Mesenchymal stem cell (in vitro differentiated cells and primary cell): ENCODE measurements around the gene SCN4A.
A peak's percentile ranks its signal among the peaks of the same experiment; 100 is the strongest.
"Not testable (repeated sequence)": the region's sequence is repeated elsewhere in the genome, so short reads cannot be mapped to it uniquely, and the experiment has no call there.

ENCODE experiments used
- DNase-seq: peaks from one replicate; pipeline ENCODE4 v3.0.0-alpha.2; 2013
- H2AFZ ChIP-seq: one replicate; pipeline ENCODE4 v1.6.1; 2013; ENCODE audit warnings: low read depth, mild to moderate bottlenecking, control low read depth, inconsistent platforms, low read length, moderate library complexity
- H2AK5ac ChIP-seq: 2 replicates; pipeline ENCODE4 v1.6.1; 2013; ENCODE audit warnings: low read length, moderate library complexity, mild to moderate bottlenecking, inconsistent platforms; ENCODE audit not compliant: severe bottlenecking
- H2BK120ac ChIP-seq: one replicate; pipeline ENCODE4 v1.6.1; 2013; ENCODE audit warnings: low read depth, mild to moderate bottlenecking, inconsistent platforms, low read length, moderate library complexity
- H2BK12ac ChIP-seq, 2 experiments: one replicate each; pipeline ENCODE4 v1.6.1; 2013; ENCODE audit warnings: inconsistent platforms in 2 of 2, low read length in 2 of 2, mild to moderate bottlenecking in 2 of 2, moderate library complexity in 2 of 2, control low read depth in 1 of 2
- H2BK15ac ChIP-seq: one replicate; pipeline ENCODE4 v1.6.1; 2013; ENCODE audit warnings: mild to moderate bottlenecking, low read depth, inconsistent platforms; ENCODE audit not compliant: poor library complexity, severe bottlenecking
- H2BK5ac ChIP-seq: 2 replicates; pipeline ENCODE4 v1.6.1; 2013; ENCODE audit warnings: low read depth, mild to moderate bottlenecking, low read length, control low read depth, inconsistent platforms; ENCODE audit not compliant: poor library complexity, severe bottlenecking
- H3K14ac ChIP-seq, 2 experiments: one replicate each; pipeline ENCODE4 v1.6.1; 2013; ENCODE audit warnings: inconsistent platforms in 2 of 2, low read length in 2 of 2, control low read depth in 1 of 2, mild to moderate bottlenecking in 1 of 2, moderate library complexity in 1 of 2
- H3K18ac ChIP-seq, 2 experiments: one replicate each; pipeline ENCODE4 v1.6.1; 2013; ENCODE audit warnings: inconsistent platforms in 2 of 2, low read length in 2 of 2, control low read depth in 1 of 2, low read depth in 1 of 2, mild to moderate bottlenecking in 1 of 2
- H3K23ac ChIP-seq, 2 experiments: one replicate each; pipeline ENCODE4 v1.6.1; 2013; ENCODE audit warnings: inconsistent platforms in 2 of 2, low read length in 2 of 2, mild to moderate bottlenecking in 2 of 2, moderate library complexity in 2 of 2, control low read depth in 1 of 2
- H3K27ac ChIP-seq: 2 replicates; pipeline ENCODE4 v1.5.1; 2013; ENCODE audit warnings: mild to moderate bottlenecking, moderate library complexity, low read length, control low read depth, inconsistent platforms; ENCODE audit not compliant: poor library complexity, severe bottlenecking
- H3K27me3 ChIP-seq, 2 experiments: 2 replicates each; pipeline versions ENCODE4 v1.6.1 to v1.7.0; 2013; ENCODE audit warnings: low read length in 2 of 2, mild to moderate bottlenecking in 2 of 2, moderate library complexity in 2 of 2, control low read depth in 1 of 2, inconsistent platforms in 1 of 2; ENCODE audit not compliant: control insufficient read depth in 1 of 2, insufficient read depth in 1 of 2
- H3K36me3 ChIP-seq, 2 experiments: 2 replicates each; pipeline versions ENCODE4 v1.6.1 to v1.7.0; 2013; ENCODE audit warnings: low read length in 2 of 2, control low read depth in 1 of 2, inconsistent platforms in 1 of 2, low read depth in 1 of 2, mild to moderate bottlenecking in 1 of 2; ENCODE audit not compliant: insufficient read depth in 2 of 2, control insufficient read depth in 1 of 2
- H3K4ac ChIP-seq, 2 experiments: one replicate each; pipeline ENCODE4 v1.6.1; 2013; ENCODE audit warnings: inconsistent platforms in 2 of 2, low read length in 2 of 2, mild to moderate bottlenecking in 2 of 2, moderate library complexity in 2 of 2, control low read depth in 1 of 2, low read depth in 1 of 2
- H3K4me1 ChIP-seq: 2 replicates; pipeline ENCODE4 v1.6.1; 2013; ENCODE audit warnings: low read depth, low read length, control low read depth; ENCODE audit not compliant: control insufficient read depth, insufficient read depth
- H3K4me2 ChIP-seq: 2 replicates; pipeline ENCODE4 v1.6.1; 2013; ENCODE audit warnings: low read length, mild to moderate bottlenecking, inconsistent platforms; ENCODE audit not compliant: poor library complexity, severe bottlenecking
- H3K4me3 ChIP-seq, 2 experiments: 2 replicates each; pipeline versions ENCODE4 v1.5.1 to v1.7.0; 2013; ENCODE audit warnings: low read length in 2 of 2, mild to moderate bottlenecking in 2 of 2, control low read depth in 1 of 2, low read depth in 1 of 2; ENCODE audit not compliant: insufficient read depth in 1 of 2
- H3K79me1 ChIP-seq: replicated peaks from 2 replicates; pipeline ENCODE4 v1.6.1; 2013; ENCODE audit warnings: mild to moderate bottlenecking, control low read depth, low read length, inconsistent platforms; ENCODE audit not compliant: poor library complexity, severe bottlenecking
- H3K9ac ChIP-seq: 2 replicates; pipeline ENCODE4 v1.7.0; 2013; ENCODE audit warnings: mild to moderate bottlenecking, low read length, moderate library complexity
- H3K9me3 ChIP-seq: 2 replicates; pipeline ENCODE4 v1.7.0; 2013; ENCODE audit warnings: mild to moderate bottlenecking, low read length; ENCODE audit not compliant: control insufficient read depth
- H4K8ac ChIP-seq: one replicate; pipeline ENCODE4 v1.6.1; 2013; ENCODE audit warnings: inconsistent platforms, mild to moderate bottlenecking, low read length, moderate library complexity
- H4K91ac ChIP-seq: one replicate; pipeline ENCODE4 v1.6.1; 2013; ENCODE audit warnings: mild to moderate bottlenecking, low read length, inconsistent platforms
- WGBS: methylation state at CpG from one replicate; pipeline ENCODE4 v1.1.7; 2013; ENCODE audit warnings: mixed read lengths; 5-methylcytosine and 5-hydroxymethylcytosine counted together

SCN4A gene

GRCh38 chr17:63919311-63919723, 53.4 kb downstream of the SCN4A start:
- Histone ChIP-seq H2BK12ac (no peak overlapping the region), H3K23ac (no peak overlapping the region), H3K36me3 (no peaks in the 10 kb centered on the region), H4K8ac (no peak overlapping the region), H2BK120ac (no peak overlapping the region), H3K4ac (no peak overlapping the region), H2BK15ac (no peak overlapping the region), H3K4me1 (no peaks in the 10 kb centered on the region), H3K9ac (no peak overlapping the region), H3K79me1 (no peaks in the 10 kb centered on the region), H2AFZ (no peak overlapping the region), H2BK5ac (no peak overlapping the region), H3K9me3 (no peaks in the 10 kb centered on the region), H4K91ac (no peak overlapping the region), H3K4me3 (no peak overlapping the region), H3K4me2 (no peak overlapping the region), H3K18ac (no peak overlapping the region), H2AK5ac (no peak overlapping the region), H3K27me3 (peaks cover 32 to 43% of the 10 kb centered on the region in 2 experiments), H3K14ac (no peak overlapping the region), H3K27ac (no peak overlapping the region)
- 46% methylated on average over 8 of the region's 8 CpGs for WGBS
- peak; percentile 65 for DNase-seq

GRCh38 chr17:63918789-63919305, 53.9 kb downstream of the SCN4A start, which contains the start of gene GH1:
Gene GH1, minus strand, starts transcription at chr17:63918839. Its CDS starts 63 bp downstream, at chr17:63918776.
- not testable (repeated sequence) for H3K4ac ChIP-seq, H3K9ac ChIP-seq, H4K91ac ChIP-seq, H3K4me1 ChIP-seq, H3K4me2 ChIP-seq, H4K8ac ChIP-seq, H2BK15ac ChIP-seq, H3K23ac ChIP-seq, H3K14ac ChIP-seq, DNase-seq, H3K18ac ChIP-seq, H3K4me3 ChIP-seq, H3K79me1 ChIP-seq, H2AFZ ChIP-seq, H2BK5ac ChIP-seq, H2AK5ac ChIP-seq, H3K9me3 ChIP-seq, H3K27ac ChIP-seq, H3K36me3 ChIP-seq, H2BK12ac ChIP-seq, H2BK120ac ChIP-seq
- H3K27me3 ChIP-seq, result peaks cover 32 to 45% of the 10 kb centered on the region in 2 experiments
- WGBS, result 37% methylated on average over 8 of the region's 10 CpGs

GRCh38 chr17:63918305-63918704, 54.4 kb downstream of the SCN4A start:
- WGBS, result 19% methylated on average over 9 of the region's 10 CpGs
- Histone ChIP-seq H3K18ac (no peak overlapping the region), H3K23ac (no peak overlapping the region), H2BK5ac (no peak overlapping the region), H3K4me2 (no peak overlapping the region), H3K9me3 (no peaks in the 10 kb centered on the region), H4K91ac (no peak overlapping the region), H3K14ac (no peak overlapping the region), H2AFZ (no peak overlapping the region), H3K27ac (no peak overlapping the region), H2AK5ac (no peak overlapping the region), H2BK12ac (no peak overlapping the region), H3K9ac (no peak overlapping the region), H4K8ac (no peak overlapping the region), H3K27me3 (peaks cover 35 to 48% of the 10 kb centered on the region in 2 experiments), H2BK120ac (no peak overlapping the region), H2BK15ac (no peak overlapping the region), H3K4me1 (no peaks in the 10 kb centered on the region), H3K4me3 (no peak overlapping the region), H3K36me3 (no peaks in the 10 kb centered on the region), H3K4ac (no peak overlapping the region), H3K79me1 (no peaks in the 10 kb centered on the region)
- DNase-seq, result no peak

GRCh38 chr17:63917646-63918045, 55.1 kb downstream of the SCN4A start:
- H2BK5ac ChIP-seq, result no peak overlapping the region
- H3K36me3 ChIP-seq, result no peaks in the 10 kb centered on the region
- no peak overlapping the region for H2BK120ac ChIP-seq
- H3K9me3 ChIP-seq, result no peaks in the 10 kb centered on the region
- DNase-seq, result no peak
- H4K8ac ChIP-seq, result no peak overlapping the region
- no peak overlapping the region for H3K27ac ChIP-seq
- H3K23ac ChIP-seq, result no peak overlapping the region
- no peaks in the 10 kb centered on the region for H3K4me1 ChIP-seq
- H3K4me3 ChIP-seq, result no peak overlapping the region
- H3K18ac ChIP-seq, result no peak overlapping the region
- no peak overlapping the region for H2AFZ ChIP-seq
- no peak overlapping the region for H3K9ac ChIP-seq
- no peak overlapping the region for H3K4ac ChIP-seq
- H4K91ac ChIP-seq, result no peak overlapping the region
- no peak overlapping the region for H3K4me2 ChIP-seq
- H3K14ac ChIP-seq, result no peak overlapping the region
- H2BK15ac ChIP-seq, result no peak overlapping the region
- no peaks in the 10 kb centered on the region for H3K79me1 ChIP-seq
- no peak overlapping the region for H2AK5ac ChIP-seq
- no peak overlapping the region for H2BK12ac ChIP-seq
- WGBS, result 63% methylated on average over 13 of the region's 13 CpGs
- H3K27me3 ChIP-seq, result peaks cover 38 to 51% of the 10 kb centered on the region in 2 experiments
